ENCODE data around the gene KCNG3.
A peak's percentile ranks its signal among the peaks of the same experiment; 100 is the strongest.

KCNG3 gene

DNA sequence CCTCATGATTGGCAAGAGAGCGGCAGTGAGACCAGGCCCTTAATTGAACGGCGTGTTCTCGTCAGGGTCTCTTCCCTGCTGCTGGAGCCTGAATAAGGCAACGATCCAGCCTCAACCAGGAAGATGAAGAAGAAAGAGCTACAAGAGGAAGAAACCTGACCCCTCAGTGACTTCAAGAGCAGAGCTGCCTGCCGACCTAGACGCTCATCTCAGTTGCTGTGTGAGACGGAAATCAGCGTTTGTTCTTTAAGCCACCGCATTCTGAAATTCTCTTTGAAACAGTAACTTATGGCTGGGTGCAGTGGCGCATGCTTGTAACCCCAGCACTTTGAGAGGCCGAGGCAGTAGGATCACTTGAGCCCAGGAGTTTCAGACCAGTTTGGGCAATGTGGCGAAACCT, 29.6 kb upstream of the KCNG3 start:
- no peak overlapping the region for H2AK5ac ChIP-seq (ENCODE audit: low read length, severe bottlenecking)
- H3K36me3 ChIP-seq (ENCODE audit: control insufficient read depth in 1 of 2, insufficient read depth in 2 of 2, low read depth in 1 of 2, low read length in 2 of 2), result no peaks in the 10 kb centered on the region
- no peak overlapping the region for H4K91ac ChIP-seq (ENCODE audit: low read length)
- DNase-seq, result no peak
- WGBS, result 74% methylated on average over 12 of the region's 13 CpGs
- H3K9ac ChIP-seq (ENCODE audit: low read length), result no peak overlapping the region
- H2AFZ ChIP-seq (ENCODE audit: low read depth, low read length), result no peak overlapping the region
- no peak overlapping the region for H3K4me2 ChIP-seq (ENCODE audit: low read length, poor library complexity, severe bottlenecking)
- no peak overlapping the region for H2BK5ac ChIP-seq (ENCODE audit: low read depth, low read length, poor library complexity, severe bottlenecking)
- H3K9me3 ChIP-seq (ENCODE audit: control insufficient read depth, low read length), result no peaks in the 10 kb centered on the region
- no peak overlapping the region for H3K27ac ChIP-seq (ENCODE audit: low read length, poor library complexity, severe bottlenecking)
- H3K14ac ChIP-seq (ENCODE audit: low read length in 2 of 2), result no peak overlapping the region
- no peak overlapping the region for H3K18ac ChIP-seq (ENCODE audit: low read depth in 1 of 2, low read length in 2 of 2)
- H3K4ac ChIP-seq (ENCODE audit: low read depth in 1 of 2, low read length in 2 of 2), result no peak overlapping the region
- no peak overlapping the region for H2BK120ac ChIP-seq (ENCODE audit: low read depth, low read length)
- no peaks in the 10 kb centered on the region for H3K79me1 ChIP-seq (replicated peaks; ENCODE audit: low read length, poor library complexity, severe bottlenecking)
- no peak overlapping the region for H3K4me3 ChIP-seq (ENCODE audit: insufficient read depth in 1 of 2, low read depth in 1 of 2, low read length in 2 of 2)
- no peak overlapping the region for H2BK12ac ChIP-seq (ENCODE audit: low read length in 2 of 2)
- H2BK15ac ChIP-seq (ENCODE audit: low read depth, poor library complexity, severe bottlenecking), result no peak overlapping the region
- no peak overlapping the region for H4K8ac ChIP-seq (ENCODE audit: low read length)
- H3K27me3 ChIP-seq (ENCODE audit: control insufficient read depth in 1 of 2, insufficient read depth in 1 of 2, low read length in 2 of 2), result no peaks in the 10 kb centered on the region
- H3K23ac ChIP-seq (ENCODE audit: low read length in 2 of 2), result no peak overlapping the region
- H3K4me1 ChIP-seq (ENCODE audit: control insufficient read depth, insufficient read depth, low read depth, low read length), result peaks cover 1% of the 10 kb centered on the region

DNA sequence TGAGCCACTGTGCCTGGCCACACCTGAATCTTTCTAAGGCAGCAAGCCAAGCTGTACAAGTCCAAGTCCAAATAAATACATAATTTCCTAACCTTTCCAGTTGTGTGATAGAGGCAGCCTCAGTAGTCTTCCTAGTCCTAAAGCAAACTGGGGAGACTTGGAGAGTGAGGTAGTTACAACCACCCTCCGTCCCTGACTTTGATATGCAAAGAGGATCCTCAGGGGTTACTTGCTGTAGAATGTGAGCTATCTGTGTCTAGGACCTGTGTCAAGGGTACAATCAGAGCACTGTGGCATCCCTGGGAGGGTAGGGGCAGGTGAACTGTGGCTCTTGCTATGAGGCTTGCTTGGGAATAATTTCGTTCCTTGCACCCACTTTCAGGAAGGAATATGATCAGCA, 28.3 kb upstream of the KCNG3 start:
- H3K79me1 ChIP-seq (replicated peaks; ENCODE audit: low read length, poor library complexity, severe bottlenecking), result no peaks in the 10 kb centered on the region
- H4K8ac ChIP-seq (ENCODE audit: low read length), result no peak overlapping the region
- H3K9ac ChIP-seq (ENCODE audit: low read length), result no peak overlapping the region
- no peaks in the 10 kb centered on the region for H3K27me3 ChIP-seq (ENCODE audit: control insufficient read depth in 1 of 2, insufficient read depth in 1 of 2, low read length in 2 of 2)
- H3K4ac ChIP-seq (ENCODE audit: low read depth in 1 of 2, low read length in 2 of 2), result no peak overlapping the region
- H3K4me2 ChIP-seq (ENCODE audit: low read length, poor library complexity, severe bottlenecking), result no peak overlapping the region
- no peak overlapping the region for H2BK120ac ChIP-seq (ENCODE audit: low read depth, low read length)
- H3K14ac ChIP-seq (ENCODE audit: low read length in 2 of 2), result peak overlapping the region in 1 of 2 experiments; percentile 56
- DNase-seq, result no peak
- H2AFZ ChIP-seq (ENCODE audit: low read depth, low read length), result no peak overlapping the region
- H3K18ac ChIP-seq (ENCODE audit: low read depth in 1 of 2, low read length in 2 of 2), result no peak overlapping the region
- H3K4me1 ChIP-seq (ENCODE audit: control insufficient read depth, insufficient read depth, low read depth, low read length), result peaks cover 1% of the 10 kb centered on the region
- no peak overlapping the region for H2BK5ac ChIP-seq (ENCODE audit: low read depth, low read length, poor library complexity, severe bottlenecking)
- H3K9me3 ChIP-seq (ENCODE audit: control insufficient read depth, low read length), result no peaks in the 10 kb centered on the region
- no peak overlapping the region for H3K27ac ChIP-seq (ENCODE audit: low read length, poor library complexity, severe bottlenecking)
- H4K91ac ChIP-seq (ENCODE audit: low read length), result no peak overlapping the region
- no peak overlapping the region for H2BK15ac ChIP-seq (ENCODE audit: low read depth, poor library complexity, severe bottlenecking)
- no peaks in the 10 kb centered on the region for H3K36me3 ChIP-seq (ENCODE audit: control insufficient read depth in 1 of 2, insufficient read depth in 2 of 2, low read depth in 1 of 2, low read length in 2 of 2)
- H2BK12ac ChIP-seq (ENCODE audit: low read length in 2 of 2), result no peak overlapping the region
- no peak overlapping the region for H3K4me3 ChIP-seq (ENCODE audit: insufficient read depth in 1 of 2, low read depth in 1 of 2, low read length in 2 of 2)
- no peak overlapping the region for H3K23ac ChIP-seq (ENCODE audit: low read length in 2 of 2)
- no peak overlapping the region for H2AK5ac ChIP-seq (ENCODE audit: low read length, severe bottlenecking)
- 58% methylated on average over 2 of the region's 2 CpGs for WGBS

DNA sequence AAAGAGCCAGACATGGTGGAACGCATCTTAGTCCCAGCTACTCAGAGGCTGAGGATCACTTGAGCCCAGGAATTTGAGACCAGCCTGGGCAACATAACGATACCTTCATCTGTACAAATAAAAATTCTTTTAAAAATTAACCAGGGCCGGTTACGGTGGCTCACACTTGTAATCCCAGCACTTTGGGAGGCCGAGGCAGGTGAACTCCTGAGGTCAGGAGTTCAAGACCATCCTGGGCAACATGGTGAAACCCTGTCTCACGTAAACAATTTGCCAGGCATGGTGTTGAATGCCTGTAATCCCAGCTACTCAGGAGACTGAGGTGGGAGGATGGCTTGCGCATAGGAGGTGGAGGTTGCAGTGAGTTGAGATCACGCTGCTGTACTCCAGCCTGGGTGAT, 25.8 kb upstream of the KCNG3 start:
- Histone ChIP-seq H3K27me3 (ENCODE audit: control insufficient read depth in 1 of 2, insufficient read depth in 1 of 2, low read length in 2 of 2) (no peaks in the 10 kb centered on the region), H3K9me3 (ENCODE audit: control insufficient read depth, low read length) (no peaks in the 10 kb centered on the region), H3K27ac (ENCODE audit: low read length, poor library complexity, severe bottlenecking) (no peak overlapping the region), H3K4ac (ENCODE audit: low read depth in 1 of 2, low read length in 2 of 2) (no peak overlapping the region), H2BK120ac (ENCODE audit: low read depth, low read length) (no peak overlapping the region), H2BK5ac (ENCODE audit: low read depth, low read length, poor library complexity, severe bottlenecking) (no peak overlapping the region), H3K4me1 (ENCODE audit: control insufficient read depth, insufficient read depth, low read depth, low read length) (peaks cover 1% of the 10 kb centered on the region), H4K8ac (ENCODE audit: low read length) (no peak overlapping the region), H3K9ac (ENCODE audit: low read length) (no peak overlapping the region), H4K91ac (ENCODE audit: low read length) (no peak overlapping the region), H3K18ac (ENCODE audit: low read depth in 1 of 2, low read length in 2 of 2) (no peak overlapping the region), H2AFZ (ENCODE audit: low read depth, low read length) (no peak overlapping the region), H2AK5ac (ENCODE audit: low read length, severe bottlenecking) (no peak overlapping the region), H3K79me1 (replicated peaks; ENCODE audit: low read length, poor library complexity, severe bottlenecking) (no peaks in the 10 kb centered on the region), H3K14ac (ENCODE audit: low read length in 2 of 2) (no peak overlapping the region), H3K36me3 (ENCODE audit: control insufficient read depth in 1 of 2, insufficient read depth in 2 of 2, low read depth in 1 of 2, low read length in 2 of 2) (no peaks in the 10 kb centered on the region), H3K4me2 (ENCODE audit: low read length, poor library complexity, severe bottlenecking) (no peak overlapping the region), H3K4me3 (ENCODE audit: insufficient read depth in 1 of 2, low read depth in 1 of 2, low read length in 2 of 2) (no peak overlapping the region), H2BK15ac (ENCODE audit: low read depth, poor library complexity, severe bottlenecking) (no peak overlapping the region), H3K23ac (ENCODE audit: low read length in 2 of 2) (no peak overlapping the region), H2BK12ac (ENCODE audit: low read length in 2 of 2) (no peak overlapping the region)
- DNase-seq, result no peak
- WGBS, result 91% methylated on average over 8 of the region's 8 CpGs

DNA sequence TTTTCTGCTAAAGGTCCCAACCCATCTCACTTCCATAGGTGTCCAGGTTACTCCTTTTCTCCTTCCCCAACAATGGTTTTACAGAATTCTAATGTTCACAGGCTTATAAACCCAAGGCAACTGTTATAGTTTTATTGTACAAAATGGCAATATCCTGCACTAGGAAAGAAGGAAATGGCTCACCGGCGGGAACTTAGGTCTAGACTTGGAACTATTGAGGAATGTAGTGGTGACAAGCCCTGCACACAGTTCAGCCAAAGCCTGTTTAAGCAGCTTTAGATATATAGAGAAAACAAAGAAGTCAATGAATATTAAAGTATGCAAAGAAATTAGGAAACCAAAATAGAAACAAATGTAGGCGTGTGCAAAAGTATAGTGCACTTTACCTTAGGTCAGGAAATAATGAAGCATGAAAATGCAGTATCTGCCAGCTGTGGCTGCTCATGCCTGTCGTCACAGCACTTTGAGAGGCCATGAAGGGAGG, 22.7 kb upstream of the KCNG3 start:
- Histone ChIP-seq H3K4me2 (ENCODE audit: low read length, poor library complexity, severe bottlenecking) (no peak overlapping the region), H2BK12ac (ENCODE audit: low read length in 2 of 2) (no peak overlapping the region), H2BK120ac (ENCODE audit: low read depth, low read length) (no peak overlapping the region), H2AFZ (ENCODE audit: low read depth, low read length) (no peak overlapping the region), H3K9ac (ENCODE audit: low read length) (no peak overlapping the region), H3K79me1 (replicated peaks; ENCODE audit: low read length, poor library complexity, severe bottlenecking) (no peaks in the 10 kb centered on the region), H2AK5ac (ENCODE audit: low read length, severe bottlenecking) (no peak overlapping the region), H3K4me3 (ENCODE audit: insufficient read depth in 1 of 2, low read depth in 1 of 2, low read length in 2 of 2) (no peak overlapping the region), H3K36me3 (ENCODE audit: control insufficient read depth in 1 of 2, insufficient read depth in 2 of 2, low read depth in 1 of 2, low read length in 2 of 2) (no peaks in the 10 kb centered on the region), H3K27me3 (ENCODE audit: control insufficient read depth in 1 of 2, insufficient read depth in 1 of 2, low read length in 2 of 2) (no peaks in the 10 kb centered on the region), H4K91ac (ENCODE audit: low read length) (no peak overlapping the region), H3K14ac (ENCODE audit: low read length in 2 of 2) (no peak overlapping the region), H2BK5ac (ENCODE audit: low read depth, low read length, poor library complexity, severe bottlenecking) (no peak overlapping the region), H2BK15ac (ENCODE audit: low read depth, poor library complexity, severe bottlenecking) (no peak overlapping the region), H3K9me3 (ENCODE audit: control insufficient read depth, low read length) (no peaks in the 10 kb centered on the region), H3K4me1 (ENCODE audit: control insufficient read depth, insufficient read depth, low read depth, low read length) (peaks cover 1% of the 10 kb centered on the region), H3K27ac (ENCODE audit: low read length, poor library complexity, severe bottlenecking) (no peak overlapping the region), H3K23ac (ENCODE audit: low read length in 2 of 2) (no peak overlapping the region), H4K8ac (ENCODE audit: low read length) (no peak overlapping the region), H3K18ac (ENCODE audit: low read depth in 1 of 2, low read length in 2 of 2) (no peak overlapping the region), H3K4ac (ENCODE audit: low read depth in 1 of 2, low read length in 2 of 2) (no peak overlapping the region)
- no peak for DNase-seq
- WGBS, result 94% methylated on average over 4 of the region's 4 CpGs
